ENCODE results near the gene KCNJ18.
"Not testable (repeated sequence)": the region's sequence is repeated elsewhere in the genome, so short reads cannot be mapped to it uniquely, and the experiment has no call there.

Gene KCNJ18

DNA sequence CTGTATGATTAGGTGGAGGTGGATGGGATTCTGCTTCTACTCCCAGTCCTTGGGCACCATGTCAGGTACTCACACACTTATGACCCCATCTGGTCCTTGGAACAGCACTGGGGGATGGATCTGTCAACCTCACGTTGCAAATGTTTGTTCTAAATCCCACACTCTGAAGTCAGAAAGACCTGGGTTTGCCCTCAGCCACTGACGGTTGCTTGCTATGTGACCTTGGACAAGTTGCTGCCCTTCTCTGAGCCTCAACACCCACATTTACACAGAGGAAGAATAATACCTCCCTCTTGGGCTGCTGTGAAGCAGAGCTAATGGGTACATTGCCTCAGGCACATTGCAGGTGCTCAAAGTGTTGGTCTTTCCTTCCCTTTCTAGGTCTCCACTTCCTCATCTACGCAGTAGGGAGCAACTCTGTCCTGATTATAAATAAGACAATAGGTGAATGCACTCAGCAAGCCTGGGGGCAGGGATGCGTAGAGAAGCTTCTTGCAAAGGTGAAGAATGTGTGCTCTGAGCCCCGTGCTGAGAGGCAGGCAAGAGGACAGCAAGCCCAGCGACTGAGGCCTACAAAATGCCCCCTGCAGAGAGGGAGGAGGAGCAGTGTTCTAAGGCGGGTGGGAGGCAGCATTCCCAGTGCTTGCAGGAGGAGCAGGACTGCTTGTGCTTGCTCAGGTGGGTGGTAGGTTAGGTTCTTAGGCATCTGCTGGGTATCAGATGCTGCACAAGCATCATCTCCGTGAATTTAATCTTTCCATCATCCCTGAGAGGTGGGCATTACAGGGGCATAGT lies 21.8 kb upstream of the KCNJ18 start:
- H3K79me2 ChIP-seq (ENCODE audit: insufficient read depth, low read depth); H3K27ac ChIP-seq; H3K9ac ChIP-seq; H3K4me1 ChIP-seq (ENCODE audit: low read depth, poor library complexity, severe bottlenecking); H3K27me3 ChIP-seq (ENCODE audit: insufficient read depth, low read depth); H3K36me3 ChIP-seq (ENCODE audit: insufficient read depth); H2AFZ ChIP-seq (ENCODE audit: low read depth); H3K4me2 ChIP-seq; H3K4me3 ChIP-seq (IDR thresholded peaks at IDR 0.05; ENCODE audit: insufficient read depth, low read depth, low read length); H4K20me1 ChIP-seq (ENCODE audit: insufficient read depth): not testable (repeated sequence)

DNA sequence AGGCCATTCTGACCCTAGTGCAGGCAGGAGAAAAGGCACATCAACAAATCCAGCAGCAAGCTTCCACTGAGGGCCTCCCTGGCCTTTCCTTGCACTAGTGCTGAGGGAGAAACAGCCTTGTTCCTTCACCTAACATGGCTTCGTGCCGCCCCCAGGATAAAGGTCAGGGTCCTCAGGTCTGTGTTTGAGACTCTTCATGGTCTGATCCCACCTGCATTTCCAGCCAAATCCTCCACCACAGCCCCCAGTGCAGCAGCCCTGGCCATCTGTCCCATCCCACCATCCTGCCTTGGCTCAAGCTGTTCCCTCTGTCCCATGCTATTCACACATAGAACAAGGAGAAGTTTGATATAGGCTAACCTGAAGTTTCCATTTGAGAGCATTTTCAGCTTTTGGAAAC lies 20.9 kb upstream of the KCNJ18 start:
- H3K4me3 ChIP-seq (IDR thresholded peaks at IDR 0.05; ENCODE audit: insufficient read depth, low read depth, low read length); H3K27me3 ChIP-seq (ENCODE audit: insufficient read depth, low read depth); H2AFZ ChIP-seq (ENCODE audit: low read depth); H3K27ac ChIP-seq; H3K4me2 ChIP-seq; H3K36me3 ChIP-seq (ENCODE audit: insufficient read depth); H3K9ac ChIP-seq; H4K20me1 ChIP-seq (ENCODE audit: insufficient read depth); H3K4me1 ChIP-seq (ENCODE audit: low read depth, poor library complexity, severe bottlenecking); H3K79me2 ChIP-seq (ENCODE audit: insufficient read depth, low read depth): not testable (repeated sequence)

DNA sequence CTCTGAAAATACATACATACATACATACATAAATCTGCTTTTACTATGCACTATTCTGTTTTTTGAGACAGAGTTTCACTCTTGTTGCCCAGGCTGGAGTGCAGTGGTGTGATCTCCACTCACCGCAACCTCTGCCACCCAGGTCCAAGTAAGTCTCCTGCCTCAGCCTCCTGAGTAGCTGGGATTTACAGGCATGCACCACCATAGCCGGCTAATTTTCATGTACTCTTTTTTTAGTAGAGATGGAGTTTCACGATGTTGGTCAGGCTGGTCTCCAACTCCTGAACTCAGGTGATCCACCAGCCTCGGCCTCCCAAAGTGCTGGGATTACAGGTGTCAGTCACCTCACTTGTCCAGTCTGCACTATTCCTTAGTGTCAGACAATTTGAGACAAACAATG lies 20.5 kb upstream of the KCNJ18 start:
- not testable (repeated sequence) for H3K4me1 ChIP-seq (ENCODE audit: low read depth, poor library complexity, severe bottlenecking); H3K4me2 ChIP-seq; H3K36me3 ChIP-seq (ENCODE audit: insufficient read depth)

DNA sequence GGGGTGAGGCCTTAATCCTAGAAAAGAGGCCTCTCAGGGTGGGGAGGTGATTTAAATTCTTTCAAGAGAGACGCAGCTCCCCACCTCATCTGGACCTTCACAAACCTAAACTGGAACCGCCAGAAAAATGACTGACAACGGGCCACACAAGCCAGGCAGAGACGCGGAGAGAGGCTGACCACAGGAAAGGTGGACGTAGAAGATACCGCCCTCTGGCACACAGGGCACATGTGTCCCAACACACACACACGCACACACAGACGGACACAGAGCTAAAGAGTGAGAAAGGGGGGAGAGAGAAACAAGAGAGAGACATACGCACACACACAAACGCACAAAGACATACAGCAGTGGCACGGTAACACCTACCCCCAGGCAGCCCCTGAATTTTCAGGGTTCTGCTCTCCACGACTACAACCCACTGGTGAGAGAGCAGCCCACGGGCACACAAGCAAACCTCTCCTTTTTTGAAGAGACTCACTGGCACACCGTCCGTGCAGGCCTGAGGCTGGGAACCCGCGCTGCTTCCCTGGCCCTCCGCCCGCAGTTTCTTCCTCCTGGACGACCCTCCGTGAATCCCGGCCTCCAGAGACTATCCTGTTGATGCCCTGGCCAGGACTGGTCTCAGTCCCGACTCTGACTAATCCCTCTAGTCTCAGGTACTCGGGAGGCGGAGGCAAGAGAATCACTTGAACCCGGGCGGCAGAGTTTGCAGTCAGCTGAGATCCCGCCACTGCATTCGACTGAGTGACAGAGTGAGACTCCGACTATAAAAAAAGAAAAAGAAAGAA lies 18.7 kb upstream of the KCNJ18 start:
- H3K4me1 ChIP-seq (ENCODE audit: low read depth, poor library complexity, severe bottlenecking); H3K36me3 ChIP-seq (ENCODE audit: insufficient read depth); H2AFZ ChIP-seq (ENCODE audit: low read depth): not testable (repeated sequence)

More for the DNA sequence above, 20.5 kb upstream of the KCNJ18 start:
- not testable (repeated sequence) for H3K9ac ChIP-seq; H3K4me3 ChIP-seq (IDR thresholded peaks at IDR 0.05; ENCODE audit: insufficient read depth, low read depth, low read length); H3K27me3 ChIP-seq (ENCODE audit: insufficient read depth, low read depth); H3K79me2 ChIP-seq (ENCODE audit: insufficient read depth, low read depth); H2AFZ ChIP-seq (ENCODE audit: low read depth); H3K27ac ChIP-seq; H4K20me1 ChIP-seq (ENCODE audit: insufficient read depth)

DNA sequence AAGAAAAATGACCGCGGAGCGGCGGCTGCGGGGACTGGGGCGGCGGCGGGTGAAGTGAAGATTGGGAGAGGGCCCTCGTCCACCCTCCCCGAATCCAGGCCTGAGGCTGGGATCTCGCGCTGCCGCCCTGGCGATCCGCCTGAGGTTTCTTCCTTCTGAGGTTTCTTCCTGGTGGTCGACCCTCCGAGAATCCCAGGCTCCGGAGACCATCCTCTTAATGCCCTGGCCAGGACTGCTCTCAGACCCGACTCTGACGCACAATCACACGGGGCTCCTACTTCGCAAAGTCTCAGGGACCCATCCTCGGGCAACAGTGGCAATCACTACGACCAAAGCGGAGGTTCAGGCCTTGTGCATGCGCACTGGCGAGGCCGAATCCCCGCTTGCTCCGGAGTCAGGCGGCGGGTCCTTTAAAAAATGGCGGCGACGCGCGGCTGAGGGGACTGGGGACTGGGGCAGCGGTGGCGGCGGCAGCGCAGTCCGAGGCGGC lies 18.0 kb upstream of the KCNJ18 start:
- TF ChIP-seq, protein P1, sequence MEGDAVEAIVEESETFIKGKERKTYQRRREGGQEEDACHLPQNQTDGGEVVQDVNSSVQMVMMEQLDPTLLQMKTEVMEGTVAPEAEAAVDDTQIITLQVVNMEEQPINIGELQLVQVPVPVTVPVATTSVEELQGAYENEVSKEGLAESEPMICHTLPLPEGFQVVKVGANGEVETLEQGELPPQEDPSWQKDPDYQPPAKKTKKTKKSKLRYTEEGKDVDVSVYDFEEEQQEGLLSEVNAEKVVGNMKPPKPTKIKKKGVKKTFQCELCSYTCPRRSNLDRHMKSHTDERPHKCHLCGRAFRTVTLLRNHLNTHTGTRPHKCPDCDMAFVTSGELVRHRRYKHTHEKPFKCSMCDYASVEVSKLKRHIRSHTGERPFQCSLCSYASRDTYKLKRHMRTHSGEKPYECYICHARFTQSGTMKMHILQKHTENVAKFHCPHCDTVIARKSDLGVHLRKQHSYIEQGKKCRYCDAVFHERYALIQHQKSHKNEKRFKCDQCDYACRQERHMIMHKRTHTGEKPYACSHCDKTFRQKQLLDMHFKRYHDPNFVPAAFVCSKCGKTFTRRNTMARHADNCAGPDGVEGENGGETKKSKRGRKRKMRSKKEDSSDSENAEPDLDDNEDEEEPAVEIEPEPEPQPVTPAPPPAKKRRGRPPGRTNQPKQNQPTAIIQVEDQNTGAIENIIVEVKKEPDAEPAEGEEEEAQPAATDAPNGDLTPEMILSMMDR (conservative IDR thresholded peaks at IDR 0.05; ENCODE audit: low read depth, low read length) = no peak
- no peaks in the 10 kb centered on the region for H3K36me3 ChIP-seq (ENCODE audit: insufficient read depth)
- H2AFZ ChIP-seq (ENCODE audit: low read depth) = no peak overlapping the region
- no peaks in the 10 kb centered on the region for H3K27me3 ChIP-seq (ENCODE audit: insufficient read depth, low read depth)
- no peaks in the 10 kb centered on the region for H4K20me1 ChIP-seq (ENCODE audit: insufficient read depth)
- no peak overlapping the region for H3K27ac ChIP-seq
- no peak overlapping the region for H3K9ac ChIP-seq
- no peak overlapping the region for H3K4me3 ChIP-seq (IDR thresholded peaks at IDR 0.05; ENCODE audit: insufficient read depth, low read depth, low read length)
- no peak overlapping the region for H3K4me2 ChIP-seq
- no peaks in the 10 kb centered on the region for H3K4me1 ChIP-seq (ENCODE audit: low read depth, poor library complexity, severe bottlenecking)
- H3K79me2 ChIP-seq (ENCODE audit: insufficient read depth, low read depth) = no peaks in the 10 kb centered on the region

More for the DNA sequence above, 18.7 kb upstream of the KCNJ18 start:
- H3K9ac ChIP-seq; H3K27ac ChIP-seq; H3K27me3 ChIP-seq (ENCODE audit: insufficient read depth, low read depth); H3K4me2 ChIP-seq; H3K4me3 ChIP-seq (IDR thresholded peaks at IDR 0.05; ENCODE audit: insufficient read depth, low read depth, low read length); H3K79me2 ChIP-seq (ENCODE audit: insufficient read depth, low read depth); H4K20me1 ChIP-seq (ENCODE audit: insufficient read depth): not testable (repeated sequence)

DNA sequence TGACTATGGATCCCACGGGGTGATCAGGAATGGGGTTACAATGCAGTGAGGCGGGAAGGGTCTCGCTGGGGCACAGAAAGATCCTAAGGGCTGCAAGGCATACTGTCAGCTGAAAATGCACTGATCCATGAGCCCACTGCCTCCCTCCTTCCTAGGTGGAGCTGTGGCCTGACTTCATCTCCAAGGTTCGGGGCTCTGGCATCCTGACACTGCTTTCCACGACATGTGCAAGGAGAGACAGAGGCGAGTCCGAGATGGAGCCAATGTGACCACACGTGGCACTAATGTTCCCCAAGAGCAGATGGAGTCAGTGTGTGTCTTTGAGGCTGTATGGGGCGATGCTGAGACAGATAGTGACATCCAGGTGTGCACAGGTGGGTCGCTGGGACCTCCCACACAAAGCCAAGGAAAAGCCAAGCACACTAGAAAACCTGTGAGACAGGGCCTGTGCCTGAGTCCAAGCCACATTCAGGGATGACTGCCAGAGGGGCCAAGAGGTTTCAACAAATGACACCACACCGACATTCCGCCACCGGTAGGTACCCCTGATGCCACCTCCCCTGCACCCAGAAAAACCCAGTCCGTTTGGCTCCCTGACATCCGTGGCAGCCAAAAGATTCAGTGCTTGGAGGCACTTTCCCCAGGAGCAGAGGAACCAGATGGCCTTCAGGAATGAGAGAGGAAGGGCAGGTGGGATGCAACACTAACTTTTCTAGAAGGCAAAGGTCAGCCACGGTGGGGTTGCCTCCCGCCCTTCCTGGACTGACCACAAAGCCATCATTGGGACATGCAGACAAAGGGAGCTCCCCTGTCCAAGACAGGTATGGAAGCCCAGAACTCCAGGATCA lies 17.2 kb upstream of the KCNJ18 start:
- H3K79me2 ChIP-seq (ENCODE audit: insufficient read depth, low read depth); H3K4me1 ChIP-seq (ENCODE audit: low read depth, poor library complexity, severe bottlenecking); H3K4me3 ChIP-seq (IDR thresholded peaks at IDR 0.05; ENCODE audit: insufficient read depth, low read depth, low read length); H3K9ac ChIP-seq; H2AFZ ChIP-seq (ENCODE audit: low read depth); H3K27me3 ChIP-seq (ENCODE audit: insufficient read depth, low read depth); H3K27ac ChIP-seq; H4K20me1 ChIP-seq (ENCODE audit: insufficient read depth); H3K4me2 ChIP-seq; H3K36me3 ChIP-seq (ENCODE audit: insufficient read depth): not testable (repeated sequence)

DNA sequence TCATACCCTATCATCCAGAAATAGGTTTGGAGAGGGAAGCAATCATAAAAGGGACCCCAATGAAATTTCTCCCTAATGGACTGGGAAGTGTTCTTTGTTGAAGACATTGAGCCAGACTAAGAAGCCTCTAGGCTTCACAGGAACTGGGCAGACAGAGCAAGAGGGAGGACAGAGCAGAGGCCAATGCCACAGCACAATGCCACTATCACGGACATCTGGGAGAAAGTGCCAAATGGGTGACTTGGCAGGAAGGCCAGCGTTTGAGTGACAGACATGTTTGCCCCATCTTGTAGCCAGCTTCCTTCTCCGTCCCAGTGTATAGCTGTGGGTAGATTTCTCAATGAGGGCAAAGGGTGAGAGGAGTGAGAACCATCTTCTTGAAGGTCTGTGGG lies 16.6 kb upstream of the KCNJ18 start:
- H3K79me2 ChIP-seq (ENCODE audit: insufficient read depth, low read depth); H2AFZ ChIP-seq (ENCODE audit: low read depth); H4K20me1 ChIP-seq (ENCODE audit: insufficient read depth); H3K27ac ChIP-seq; H3K4me3 ChIP-seq (IDR thresholded peaks at IDR 0.05; ENCODE audit: insufficient read depth, low read depth, low read length); H3K27me3 ChIP-seq (ENCODE audit: insufficient read depth, low read depth); H3K9ac ChIP-seq; H3K4me1 ChIP-seq (ENCODE audit: low read depth, poor library complexity, severe bottlenecking); H3K36me3 ChIP-seq (ENCODE audit: insufficient read depth); H3K4me2 ChIP-seq: not testable (repeated sequence)
